Measurements from ENCODE around the gene DNAH12.
"Not testable (repeated sequence)": the region's sequence is repeated elsewhere in the genome, so short reads cannot be mapped to it uniquely, and the experiment has no call there.

The DNAH12 gene

GRCh38 chr3:57505901-57506300 is 38.2 kb downstream of the DNAH12 start:
- Mint-ChIP-seq H3K27ac (ENCODE audit: low read depth) (no peak overlapping the region), H3K9me3 (no peaks in the 10 kb centered on the region), H3K27me3 (peaks cover 21% of the 10 kb centered on the region), H3K4me1 (no peaks in the 10 kb centered on the region), H3K4me3 (no peak overlapping the region), H3K36me3 (ENCODE audit: insufficient read depth) (no peaks in the 10 kb centered on the region)
- no peak for ATAC-seq (replicated peaks; ENCODE audit: extremely low read depth, poor library complexity, severe bottlenecking)
- no peak for DNase-seq (ENCODE audit: low spot score in 2 of 2)

- Mint-ChIP-seq H3K4me1 (no peaks in the 10 kb centered on the region), H3K4me3 (no peak overlapping the region), H3K36me3 (ENCODE audit: insufficient read depth) (no peaks in the 10 kb centered on the region), H3K27me3 (peaks cover 21% of the 10 kb centered on the region), H3K27ac (ENCODE audit: low read depth) (no peak overlapping the region), H3K9me3 (no peaks in the 10 kb centered on the region)
- DNase-seq (ENCODE audit: low spot score in 2 of 2) (no peak), ATAC-seq (replicated peaks; ENCODE audit: extremely low read depth, poor library complexity, severe bottlenecking) (no peak)
These were observed 43.6 kb downstream of the DNAH12 start for GRCh38 chr3:57500506-57500905.

GRCh38 chr3:57497904-57498303 is 46.2 kb downstream of the DNAH12 start:
- no peaks in the 10 kb centered on the region for H3K9me3 Mint-ChIP-seq
- H3K27ac Mint-ChIP-seq (ENCODE audit: low read depth), result no peak overlapping the region
- DNase-seq (ENCODE audit: low spot score in 2 of 2), result no peak
- H3K27me3 Mint-ChIP-seq, result peaks cover 11% of the 10 kb centered on the region
- no peak overlapping the region for H3K4me3 Mint-ChIP-seq
- no peaks in the 10 kb centered on the region for H3K4me1 Mint-ChIP-seq
- no peaks in the 10 kb centered on the region for H3K36me3 Mint-ChIP-seq (ENCODE audit: insufficient read depth)
- ATAC-seq (replicated peaks; ENCODE audit: extremely low read depth, poor library complexity, severe bottlenecking), result no peak

GRCh38 chr3:57484563-57484962 is 59.6 kb downstream of the DNAH12 start:
- Mint-ChIP-seq H3K27ac (ENCODE audit: low read depth) (no peak overlapping the region), H3K4me1 (no peaks in the 10 kb centered on the region), H3K27me3 (peaks cover 7% of the 10 kb centered on the region), H3K36me3 (ENCODE audit: insufficient read depth) (no peaks in the 10 kb centered on the region), H3K9me3 (no peaks in the 10 kb centered on the region), H3K4me3 (no peak overlapping the region)
- ATAC-seq (replicated peaks; ENCODE audit: extremely low read depth, poor library complexity, severe bottlenecking) (no peak), DNase-seq (ENCODE audit: low spot score in 2 of 2) (no peak)

- H3K4me3 Mint-ChIP-seq; H3K9me3 Mint-ChIP-seq; DNase-seq (ENCODE audit: low spot score in 2 of 2); H3K36me3 Mint-ChIP-seq (ENCODE audit: insufficient read depth); ATAC-seq (replicated peaks; ENCODE audit: extremely low read depth, poor library complexity, severe bottlenecking); H3K27ac Mint-ChIP-seq (ENCODE audit: low read depth); H3K4me1 Mint-ChIP-seq: not testable (repeated sequence)
- H3K27me3 Mint-ChIP-seq, result peaks cover 39% of the 10 kb centered on the region
These were observed 67.0 kb downstream of the DNAH12 start for GRCh38 chr3:57477193-57477592.

- Mint-ChIP-seq H3K27ac (ENCODE audit: low read depth) (no peak overlapping the region), H3K4me1 (no peaks in the 10 kb centered on the region), H3K4me3 (no peak overlapping the region), H3K36me3 (ENCODE audit: insufficient read depth) (no peaks in the 10 kb centered on the region), H3K9me3 (no peaks in the 10 kb centered on the region), H3K27me3 (peaks cover 24% of the 10 kb centered on the region)
- no peak for DNase-seq (ENCODE audit: low spot score in 2 of 2)
- no peak for ATAC-seq (replicated peaks; ENCODE audit: extremely low read depth, poor library complexity, severe bottlenecking)
These were observed 79.3 kb downstream of the DNAH12 start for GRCh38 chr3:57464801-57465200.

- H3K27ac Mint-ChIP-seq (ENCODE audit: low read depth), result no peak overlapping the region
- H3K4me1 Mint-ChIP-seq, result no peaks in the 10 kb centered on the region
- ATAC-seq (replicated peaks; ENCODE audit: extremely low read depth, poor library complexity, severe bottlenecking) (no peak), DNase-seq (ENCODE audit: low spot score in 2 of 2) (no peak)
- no peak overlapping the region for H3K4me3 Mint-ChIP-seq
- no peaks in the 10 kb centered on the region for H3K36me3 Mint-ChIP-seq (ENCODE audit: insufficient read depth)
- H3K27me3 Mint-ChIP-seq, result peaks cover 25% of the 10 kb centered on the region
- H3K9me3 Mint-ChIP-seq, result no peaks in the 10 kb centered on the region
These were observed 80.1 kb downstream of the DNAH12 start for GRCh38 chr3:57464011-57464410.

GRCh38 chr3:57451150-57451846 is 92.8 kb downstream of the DNAH12 start:
- Mint-ChIP-seq H3K27me3 (peaks cover 36% of the 10 kb centered on the region), H3K4me3 (no peak overlapping the region), H3K9me3 (no peaks in the 10 kb centered on the region), H3K4me1 (no peaks in the 10 kb centered on the region), H3K36me3 (ENCODE audit: insufficient read depth) (no peaks in the 10 kb centered on the region), H3K27ac (ENCODE audit: low read depth) (no peak overlapping the region)
- ATAC-seq (replicated peaks; ENCODE audit: extremely low read depth, poor library complexity, severe bottlenecking) (no peak), DNase-seq (ENCODE audit: low spot score in 2 of 2) (no peak)

- not testable (repeated sequence) for H3K4me1 Mint-ChIP-seq; ATAC-seq (replicated peaks; ENCODE audit: extremely low read depth, poor library complexity, severe bottlenecking); H3K9me3 Mint-ChIP-seq; DNase-seq (ENCODE audit: low spot score in 2 of 2); H3K4me3 Mint-ChIP-seq; H3K36me3 Mint-ChIP-seq (ENCODE audit: insufficient read depth); H3K27ac Mint-ChIP-seq (ENCODE audit: low read depth)
- peaks cover 40% of the 10 kb centered on the region for H3K27me3 Mint-ChIP-seq
These were observed 94.8 kb downstream of the DNAH12 start for GRCh38 chr3:57449276-57449847.

- not testable (repeated sequence) for H3K4me3 Mint-ChIP-seq; H3K36me3 Mint-ChIP-seq (ENCODE audit: insufficient read depth); H3K9me3 Mint-ChIP-seq; H3K27ac Mint-ChIP-seq (ENCODE audit: low read depth); H3K4me1 Mint-ChIP-seq; ATAC-seq (replicated peaks; ENCODE audit: extremely low read depth, poor library complexity, severe bottlenecking); DNase-seq (ENCODE audit: low spot score in 2 of 2)
- peaks cover 40% of the 10 kb centered on the region for H3K27me3 Mint-ChIP-seq
These were observed 95.7 kb downstream of the DNAH12 start for GRCh38 chr3:57448489-57448888.

GRCh38 chr3:57446318-57446841 is 97.8 kb downstream of the DNAH12 start:
- DNase-seq (ENCODE audit: low spot score in 2 of 2), result no peak
- ATAC-seq (replicated peaks; ENCODE audit: extremely low read depth, poor library complexity, severe bottlenecking), result no peak
- Mint-ChIP-seq H3K36me3 (ENCODE audit: insufficient read depth) (no peaks in the 10 kb centered on the region), H3K27me3 (peaks cover 31% of the 10 kb centered on the region), H3K4me3 (no peak overlapping the region), H3K9me3 (no peaks in the 10 kb centered on the region), H3K27ac (ENCODE audit: low read depth) (no peak overlapping the region), H3K4me1 (no peaks in the 10 kb centered on the region)

GRCh38 chr3:57444469-57444868 is 99.7 kb downstream of the DNAH12 start:
- Mint-ChIP-seq H3K4me3 (no peak overlapping the region), H3K36me3 (ENCODE audit: insufficient read depth) (no peaks in the 10 kb centered on the region), H3K27ac (ENCODE audit: low read depth) (no peak overlapping the region), H3K27me3 (peaks cover 40% of the 10 kb centered on the region), H3K4me1 (no peaks in the 10 kb centered on the region), H3K9me3 (no peaks in the 10 kb centered on the region)
- ATAC-seq (replicated peaks; ENCODE audit: extremely low read depth, poor library complexity, severe bottlenecking) (no peak), DNase-seq (ENCODE audit: low spot score in 2 of 2) (no peak)

GRCh38 chr3:57440144-57440543 is 104.0 kb downstream of the DNAH12 start:
- H3K9me3 Mint-ChIP-seq; H3K36me3 Mint-ChIP-seq (ENCODE audit: insufficient read depth); H3K4me1 Mint-ChIP-seq; DNase-seq (ENCODE audit: low spot score in 2 of 2); H3K4me3 Mint-ChIP-seq; H3K27ac Mint-ChIP-seq (ENCODE audit: low read depth); ATAC-seq (replicated peaks; ENCODE audit: extremely low read depth, poor library complexity, severe bottlenecking): not testable (repeated sequence)
- H3K27me3 Mint-ChIP-seq, result peaks cover 48% of the 10 kb centered on the region
